HEK293 (cell line): ENCODE data around the gene LNX1.

Experiments used
- CTCF ChIA-PET: fragments of 350-600 bp; formaldehyde crosslinking; extraction: SDS; loops from one replicate; lab custom pipeline; 2021; ENCODE audit warnings: antibody characterized with exemption; lab: Yijun Ruan, JAX
- POLR2A ChIA-PET: fragments of 300-600 bp; formaldehyde crosslinking; extraction: SDS; loops from one replicate; lab custom pipeline; 2020; ENCODE audit warnings: antibody characterized with exemption, inconsistent platforms; lab: Yijun Ruan, JAX
- H3K27ac ChIP-seq: fragments of 200-500 bp; sonication (Bioruptor generic); 2 replicates; pipeline ENCODE4 v1.5.1; 2014; ENCODE audit warnings: low read depth, low read length, control low read depth, inconsistent platforms; ENCODE audit errors: extremely low read depth
- H3K36me3 ChIP-seq, 2 experiments: fragments of 200-500 bp in 1 of 2; sonication (Bioruptor generic) in 1 of 2; 1 replicate in 1 of 2; 2 replicates in 1 of 2; pipeline ENCODE4 v1.5.1; 2014 to 2017; ENCODE audit warnings: inconsistent platforms in 2 of 2, low read length in 2 of 2; ENCODE audit not compliant: control insufficient read depth in 2 of 2, insufficient read depth in 1 of 2
- H3K4me1 ChIP-seq: fragments of 200-500 bp; sonication (Bioruptor generic); 2 replicates; pipeline ENCODE4 v1.5.1; 2014; ENCODE audit warnings: mild to moderate bottlenecking, low read length, inconsistent platforms; ENCODE audit not compliant: control insufficient read depth, insufficient read depth
- H3K4me3 ChIP-seq: 2 replicates; pipeline ENCODE4 v1.5.1; 2011; ENCODE audit warnings: low read depth, mild to moderate bottlenecking, control low read depth, low read length, moderate library complexity
- H3K9me3 ChIP-seq: fragments of 200-500 bp; sonication (Bioruptor generic); 2 replicates; pipeline ENCODE4 v1.5.1; 2014; ENCODE audit warnings: low read depth, low read length, inconsistent platforms; ENCODE audit not compliant: control insufficient read depth, insufficient read depth
- BCL11A ChIP-seq: fragments of 450-650 bp; formaldehyde crosslinking; IDR thresholded peaks from 2 replicates; pipeline ENCODE4 v1.5.1; 2016; ENCODE audit warnings: low read depth, missing biosample characterization, missing genetic modification characterization
- SP3 ChIP-seq: fragments of 450-650 bp; formaldehyde crosslinking; IDR thresholded peaks from 2 replicates; pipeline ENCODE4 v1.5.1; 2016; ENCODE audit warnings: missing biosample characterization, missing genetic modification characterization
- ZBTB48 ChIP-seq: fragments of 450-650 bp; formaldehyde crosslinking; IDR thresholded peaks from 2 replicates; pipeline ENCODE4 v1.5.1; 2016; ENCODE audit warnings: missing biosample characterization, missing genetic modification characterization
- ZBTB6 ChIP-seq: fragments of 450-650 bp; formaldehyde crosslinking; IDR thresholded peaks from 2 replicates; pipeline ENCODE4 v1.5.1; 2017; ENCODE audit warnings: missing biosample characterization, missing genetic modification characterization
- ZEB2 ChIP-seq: fragments of 450-650 bp; formaldehyde crosslinking; IDR thresholded peaks from 2 replicates; pipeline ENCODE4 v1.5.1; 2016; ENCODE audit warnings: missing biosample characterization, missing genetic modification characterization
- ZNF10 ChIP-seq: fragments of 450-650 bp; formaldehyde crosslinking; IDR thresholded peaks from 2 replicates; pipeline ENCODE4 v1.5.1; 2017; ENCODE audit warnings: missing biosample characterization, missing genetic modification characterization
- ZNF114 ChIP-seq: fragments of 450-650 bp; formaldehyde crosslinking; IDR thresholded peaks from 2 replicates; pipeline ENCODE4 v1.5.0; 2017; ENCODE audit warnings: missing biosample characterization, missing genetic modification characterization
- ZNF121 ChIP-seq: fragments of 450-650 bp; formaldehyde crosslinking; IDR thresholded peaks from 2 replicates; pipeline ENCODE4 v1.5.1; 2016; ENCODE audit warnings: missing biosample characterization, missing genetic modification characterization
- ZNF133 ChIP-seq: fragments of 450-650 bp; formaldehyde crosslinking; IDR thresholded peaks from 2 replicates; pipeline ENCODE4 v1.5.1; 2016; ENCODE audit warnings: missing biosample characterization, missing genetic modification characterization
- ZNF138 ChIP-seq: fragments of 450-650 bp; formaldehyde crosslinking; IDR thresholded peaks from 2 replicates; pipeline ENCODE4 v1.5.1; 2016; ENCODE audit warnings: missing biosample characterization, missing genetic modification characterization, borderline replicate concordance
- ZNF140 ChIP-seq: fragments of 450-650 bp; formaldehyde crosslinking; IDR thresholded peaks from 2 replicates; pipeline ENCODE4 v1.5.1; 2016; ENCODE audit warnings: missing biosample characterization, missing genetic modification characterization
- ZNF341 ChIP-seq: fragments of 450-650 bp; formaldehyde crosslinking; IDR thresholded peaks from 2 replicates; pipeline ENCODE4; 2016; ENCODE audit warnings: low read depth, missing biosample characterization, missing genetic modification characterization
- ZNF366 ChIP-seq: fragments of 450-650 bp; formaldehyde crosslinking; conservative IDR thresholded peaks from 2 replicates; pipeline ENCODE4 v1.5.1; 2016; ENCODE audit warnings: missing biosample characterization, missing genetic modification characterization
- ZNF529 ChIP-seq: fragments of 450-650 bp; formaldehyde crosslinking; IDR thresholded peaks from 2 replicates; pipeline ENCODE4 v1.5.1; 2017; ENCODE audit warnings: missing genetic modification characterization, missing biosample characterization; ENCODE audit not compliant: insufficient replicate concordance
- ZNF530 ChIP-seq: fragments of 450-650 bp; formaldehyde crosslinking; IDR thresholded peaks from 2 replicates; pipeline ENCODE4 v1.5.1; 2016; ENCODE audit warnings: low read depth, missing biosample characterization, missing genetic modification characterization
- ZNF558 ChIP-seq: fragments of 450-650 bp; formaldehyde crosslinking; IDR thresholded peaks from 2 replicates; pipeline ENCODE4 v1.5.1; 2016; ENCODE audit warnings: missing biosample characterization, missing genetic modification characterization
- ZNF585B ChIP-seq: fragments of 450-650 bp; formaldehyde crosslinking; IDR thresholded peaks from 2 replicates; pipeline ENCODE4 v1.5.1; 2016; ENCODE audit warnings: missing biosample characterization, missing genetic modification characterization
- ZNF776 ChIP-seq: fragments of 450-650 bp; formaldehyde crosslinking; IDR thresholded peaks from 2 replicates; pipeline ENCODE4 v1.5.0; 2017; ENCODE audit warnings: missing biosample characterization, missing genetic modification characterization, borderline replicate concordance
- ZSCAN23 ChIP-seq: fragments of 450-650 bp; formaldehyde crosslinking; IDR thresholded peaks from 2 replicates; pipeline ENCODE4 v1.5.1; 2016; ENCODE audit warnings: missing biosample characterization, missing genetic modification characterization
- ZSCAN30 ChIP-seq: fragments of 450-650 bp; IDR thresholded peaks from 2 replicates; pipeline ENCODE4 v1.5.1; 2018; ENCODE audit warnings: missing biosample characterization, mild to moderate bottlenecking, missing genetic modification characterization, moderate library complexity
- ZSCAN4 ChIP-seq: fragments of 450-650 bp; formaldehyde crosslinking; IDR thresholded peaks from 2 replicates; pipeline ENCODE4 v1.5.1; 2017; ENCODE audit warnings: missing biosample characterization, missing genetic modification characterization

Gene LNX1

GRCh38 chr4:53582194-53582593 is 9.1 kb downstream of the LNX1 start (continued):
- TF ChIP-seq ZNF114 (tag by site-specific recombination) (no peak), ZSCAN30 (tag by site-specific recombination) (no peak)

GRCh38 chr4:53580274-53580673 is 11.0 kb downstream of the LNX1 start:
- CTCF ChIA-PET: no interaction called here
- Histone ChIP-seq H3K4me1 (peaks cover 5% of the 10 kb centered on the region), H3K4me3 (no peak overlapping the region), H3K27ac (no peak overlapping the region), H3K9me3 (no peaks in the 10 kb centered on the region), H3K36me3 (no peaks in the 10 kb centered on the region)
- no peak for TF ChIP-seq ZNF341 (tag by site-specific recombination)
- TF ChIP-seq ZNF10 (tag by site-specific recombination): no peak
- no peak for TF ChIP-seq ZNF133
- TF ChIP-seq ZSCAN4 (tag by site-specific recombination): no peak
- no peak for TF ChIP-seq ZNF558 (tag by site-specific recombination)
- TF ChIP-seq ZNF776 (tag by site-specific recombination): no peak
- no peak for TF ChIP-seq ZBTB6 (tag by site-specific recombination)
- no peak for TF ChIP-seq SP3 (tag by site-specific recombination)
- TF ChIP-seq ZNF140 (tag by site-specific recombination): no peak
- no peak for TF ChIP-seq ZNF121 (tag by site-specific recombination)
- TF ChIP-seq ZNF138: no peak
- no peak for TF ChIP-seq ZEB2 (tag by site-specific recombination)
- TF ChIP-seq ZNF529 (tag by site-specific recombination): no peak
- TF ChIP-seq ZNF366 (tag by site-specific recombination): no peak
- no peak for TF ChIP-seq ZNF530 (tag by site-specific recombination)
- TF ChIP-seq BCL11A (tag by site-specific recombination): no peak
- TF ChIP-seq ZSCAN23 (tag by site-specific recombination): no peak
- TF ChIP-seq ZBTB48 (tag by site-specific recombination): no peak
- POLR2A ChIA-PET: no interaction called here

GRCh38 chr4:53579826-53580225 is 11.5 kb downstream of the LNX1 start:
- no peaks in the 10 kb centered on the region for H3K36me3 ChIP-seq
- H3K4me1 ChIP-seq: peaks cover 5% of the 10 kb centered on the region
- TF ChIP-seq ZNF585B (tag by site-specific recombination) (no peak), ZSCAN30 (tag by site-specific recombination) (no peak)
- H3K9me3 ChIP-seq: no peaks in the 10 kb centered on the region
- H3K27ac ChIP-seq: no peak overlapping the region
- ChIA-PET POLR2A (no interaction called here), CTCF (no interaction called here)
- H3K4me3 ChIP-seq: no peak overlapping the region
